HEK293T (cell line): ENCODE data around the gene DNAJC15.

Source experiments
- ARNT ChIP-seq: fragments of 450-650 bp; IDR thresholded peaks from 2 replicates; pipeline ENCODE4 v1.6.1; 2017; ENCODE audit warnings: mild to moderate bottlenecking
- BHLHE40 ChIP-seq: fragments of 450-650 bp; IDR thresholded peaks from 2 replicates; pipeline ENCODE4 v1.6.1; 2016; ENCODE audit warnings: mild to moderate bottlenecking, moderate library complexity, borderline replicate concordance
- CTBP1 ChIP-seq: fragments of 450-650 bp; IDR thresholded peaks from 2 replicates; pipeline ENCODE4 v1.6.1; 2016; ENCODE audit warnings: borderline replicate concordance
- FOXK2 ChIP-seq: fragments of 450-650 bp; IDR thresholded peaks from 2 replicates; pipeline ENCODE4 v1.6.1; 2016; ENCODE audit warnings: mild to moderate bottlenecking
- FOXM1 ChIP-seq: fragments of 450-650 bp; IDR thresholded peaks from 2 replicates; pipeline ENCODE4 v1.6.1; 2017; ENCODE audit warnings: mild to moderate bottlenecking, borderline replicate concordance
- L3MBTL2 ChIP-seq: fragments of 450-650 bp; conservative IDR thresholded peaks from 2 replicates; pipeline ENCODE4 v1.6.1; 2016; ENCODE audit warnings: mild to moderate bottlenecking
- SP1 ChIP-seq: fragments of 450-650 bp; IDR thresholded peaks from 2 replicates; pipeline ENCODE4 v1.6.1; 2017
- SUZ12 ChIP-seq: fragments of 450-650 bp; IDR thresholded peaks from 2 replicates; pipeline ENCODE4 v1.6.1; 2016; ENCODE audit warnings: mild to moderate bottlenecking
- TARDBP ChIP-seq: fragments of 450-650 bp; IDR thresholded peaks from 2 replicates; pipeline ENCODE4 v1.6.1; 2016
- TF ChIP-seq, protein P1 (sequence below): fragments of 450-650 bp; IDR thresholded peaks from 2 replicates; pipeline ENCODE4 v1.6.1; 2016

- TF ChIP-seq BHLHE40 = no peak
- no peak for TF ChIP-seq TARDBP
- TF ChIP-seq FOXK2 = no peak
- no peak for TF ChIP-seq CTBP1
- TF ChIP-seq SUZ12 = no peak
- TF ChIP-seq ARNT = no peak
- TF ChIP-seq SP1 = no peak
- TF ChIP-seq FOXM1 = no peak
- no peak for TF ChIP-seq L3MBTL2
- TF ChIP-seq, protein P1, sequence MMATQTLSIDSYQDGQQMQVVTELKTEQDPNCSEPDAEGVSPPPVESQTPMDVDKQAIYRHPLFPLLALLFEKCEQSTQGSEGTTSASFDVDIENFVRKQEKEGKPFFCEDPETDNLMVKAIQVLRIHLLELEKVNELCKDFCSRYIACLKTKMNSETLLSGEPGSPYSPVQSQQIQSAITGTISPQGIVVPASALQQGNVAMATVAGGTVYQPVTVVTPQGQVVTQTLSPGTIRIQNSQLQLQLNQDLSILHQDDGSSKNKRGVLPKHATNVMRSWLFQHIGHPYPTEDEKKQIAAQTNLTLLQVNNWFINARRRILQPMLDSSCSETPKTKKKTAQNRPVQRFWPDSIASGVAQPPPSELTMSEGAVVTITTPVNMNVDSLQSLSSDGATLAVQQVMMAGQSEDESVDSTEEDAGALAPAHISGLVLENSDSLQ = no peak
Measured at GRCh38 chr13:43150369-43151207, 127.2 kb downstream of the DNAJC15 start.
